ENCODE measurements around the gene TTC39C. TPM values are rescaled to one million over a fixed set of nuclear protein-coding genes. Genes with fewer than 3 reads are reported as not detected.

TTC39C gene
- total RNA-seq, 1 experiment from 2014 or later: 24.7 TPM

- intact Hi-C loops (cut with micrococcal nuclease): no loop called here
- Histone ChIP-seq H3K4me2 (ENCODE audit: low read length) (no peak overlapping the region), H3K4me3 (ENCODE audit: low read length) (no peak overlapping the region), H3K27ac (ENCODE audit: low read length) (no peak overlapping the region), H3K79me2 (ENCODE audit: low read length) (no peaks in the 10 kb centered on the region), H3K9ac (ENCODE audit: low read length) (no peak overlapping the region), H3F3A (ENCODE audit: low read length, unreplicated experiment) (no peaks in the 10 kb centered on the region), H3K4me1 (ENCODE audit: insufficient read depth, low read length) (no peaks in the 10 kb centered on the region), H3K27me3 (ENCODE audit: low read length) (no peaks in the 10 kb centered on the region), H3K9me3 (ENCODE audit: low read length) (no peaks in the 10 kb centered on the region), H3K9me2 (replicated peaks; ENCODE audit: low read length) (no peaks in the 10 kb centered on the region), H4K20me1 (ENCODE audit: low read length) (no peaks in the 10 kb centered on the region), H2AFZ (ENCODE audit: low read length) (no peak overlapping the region), H3K36me3 (ENCODE audit: low read depth, low read length) (no peaks in the 10 kb centered on the region)
- TF ChIP-seq EZH2phosphoT487 (IDR thresholded peaks at IDR 0.05; ENCODE audit: borderline replicate concordance, low read length) (no peak), EZH2 (IDR thresholded peaks at IDR 0.05; ENCODE audit: low read length, unreplicated experiment) (no peak), CTCF (conservative IDR thresholded peaks at IDR 0.05; ENCODE audit: low read depth, low read length) (no peak)
- DNase-seq: no peak
- no TSS peak for BruUV-seq (replicated peaks)
- ChIA-PET POLR2A (ENCODE audit: unreplicated experiment) (no interaction called here), CTCF (no interaction called here)
- ATAC-seq: no peak
Observed at GRCh38 chr18:23971097-23971440, 43.5 kb upstream of the TTC39C start.

GRCh38 chr18:23971666-23972230 is 42.8 kb upstream of the TTC39C start:
- Histone ChIP-seq H2AFZ (ENCODE audit: low read length) (no peak overlapping the region), H3K27me3 (ENCODE audit: low read length) (no peaks in the 10 kb centered on the region), H3K9me2 (replicated peaks; ENCODE audit: low read length) (no peaks in the 10 kb centered on the region), H3K9me3 (ENCODE audit: low read length) (no peaks in the 10 kb centered on the region), H3K4me3 (ENCODE audit: low read length) (no peak overlapping the region), H3K9ac (ENCODE audit: low read length) (no peak overlapping the region), H3K36me3 (ENCODE audit: low read depth, low read length) (no peaks in the 10 kb centered on the region), H3K79me2 (ENCODE audit: low read length) (no peaks in the 10 kb centered on the region), H3K4me2 (ENCODE audit: low read length) (no peak overlapping the region), H3F3A (ENCODE audit: low read length, unreplicated experiment) (no peaks in the 10 kb centered on the region), H4K20me1 (ENCODE audit: low read length) (no peaks in the 10 kb centered on the region), H3K27ac (ENCODE audit: low read length) (no peak overlapping the region), H3K4me1 (ENCODE audit: insufficient read depth, low read length) (no peaks in the 10 kb centered on the region)
- intact Hi-C loops (cut with micrococcal nuclease): no loop called here
- no TSS peak for BruUV-seq (replicated peaks)
- no peak for TF ChIP-seq EZH2 (IDR thresholded peaks at IDR 0.05; ENCODE audit: low read length, unreplicated experiment)
- TF ChIP-seq EZH2phosphoT487 (IDR thresholded peaks at IDR 0.05; ENCODE audit: borderline replicate concordance, low read length): no peak
- no peak for TF ChIP-seq CTCF (conservative IDR thresholded peaks at IDR 0.05; ENCODE audit: low read depth, low read length)
- ChIA-PET POLR2A (ENCODE audit: unreplicated experiment) (no interaction called here), CTCF (interaction anchor here (0.7 kb wide), 1 partner anchor 197 kb away, joined by 3 read pairs; no protein-coding TSS in a partner anchor)
- peak; percentile 20 for DNase-seq
- 0 out of 2 replicates have a peak, but pooled peaks have one; percentile 33 for ATAC-seq

GRCh38 chr18:23972453-23972852 is 42.1 kb upstream of the TTC39C start:
- no peak for ATAC-seq
- ChIA-PET POLR2A (ENCODE audit: unreplicated experiment) (no interaction called here), CTCF (interaction anchor here (0.7 kb wide), 1 partner anchor 196 kb away, joined by 3 read pairs; no protein-coding TSS in a partner anchor)
- no peak for DNase-seq
- Histone ChIP-seq H3K4me1 (ENCODE audit: insufficient read depth, low read length) (no peaks in the 10 kb centered on the region), H3K9me2 (replicated peaks; ENCODE audit: low read length) (no peaks in the 10 kb centered on the region), H3K9me3 (ENCODE audit: low read length) (no peaks in the 10 kb centered on the region), H3K4me3 (ENCODE audit: low read length) (no peak overlapping the region), H4K20me1 (ENCODE audit: low read length) (no peaks in the 10 kb centered on the region), H3K27me3 (ENCODE audit: low read length) (no peaks in the 10 kb centered on the region), H3K79me2 (ENCODE audit: low read length) (no peaks in the 10 kb centered on the region), H3F3A (ENCODE audit: low read length, unreplicated experiment) (no peaks in the 10 kb centered on the region), H2AFZ (ENCODE audit: low read length) (no peak overlapping the region), H3K27ac (ENCODE audit: low read length) (no peak overlapping the region), H3K36me3 (ENCODE audit: low read depth, low read length) (no peaks in the 10 kb centered on the region), H3K9ac (ENCODE audit: low read length) (no peak overlapping the region), H3K4me2 (ENCODE audit: low read length) (no peak overlapping the region)
- TF ChIP-seq CTCF (conservative IDR thresholded peaks at IDR 0.05; ENCODE audit: low read depth, low read length) (no peak), EZH2phosphoT487 (IDR thresholded peaks at IDR 0.05; ENCODE audit: borderline replicate concordance, low read length) (no peak), EZH2 (IDR thresholded peaks at IDR 0.05; ENCODE audit: low read length, unreplicated experiment) (no peak)
- BruUV-seq (replicated peaks): no TSS peak
- intact Hi-C loops (cut with micrococcal nuclease): no loop called here

All from PC-3 (cell line).